ENCODE results near the gene DNM3.

- TF ChIP-seq CTCF (conservative IDR thresholded peaks at IDR 0.05 in 1 of 2, IDR thresholded peaks at IDR 0.05 in 1 of 2; ENCODE audit: extremely low read depth in 1 of 2, insufficient read depth in 1 of 2, low read depth in 1 of 2, low read length in 2 of 2): no peak
- TF ChIP-seq EZH2 (IDR thresholded peaks at IDR 0.05; ENCODE audit: borderline replicate concordance, low read length): no peak
Observed at GRCh38 chr1:172342584-172343239, 501.4 kb downstream of the DNM3 start.
